Measurements from ENCODE around the gene MCOLN1. TPM values are rescaled to one million over a fixed set of nuclear protein-coding genes. Genes with fewer than 3 reads are reported as not detected.
"Not testable (repeated sequence)": the region's sequence is repeated elsewhere in the genome, so short reads cannot be mapped to it uniquely, and the experiment has no call there.

MCOLN1 gene
- total and polyA plus RNA-seq, 9 donors: 6.1 to 20.4 (median 13.6) TPM

DNA sequence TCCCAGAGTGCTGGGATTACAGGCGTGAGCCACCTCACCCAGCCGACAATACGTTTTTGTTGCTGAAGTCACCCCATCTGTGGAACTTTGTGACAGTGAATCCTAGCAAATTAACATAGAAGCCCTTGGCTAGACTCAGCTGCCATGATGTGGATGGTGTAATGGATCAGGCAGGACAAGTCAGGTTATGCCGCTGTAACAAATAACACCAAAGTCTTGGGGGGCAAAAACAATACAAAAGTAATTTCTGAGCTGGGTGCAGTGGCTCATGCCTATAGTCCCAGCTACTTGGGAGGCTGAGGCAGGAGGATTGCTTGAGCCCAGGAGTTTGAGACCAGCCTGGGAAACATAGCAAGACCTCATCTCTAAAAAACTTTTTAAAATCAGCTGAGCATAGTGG lies 42.4 kb downstream of the MCOLN1 start:
- H3K27me3 ChIP-seq: no peaks in the 10 kb centered on the region
- no peak overlapping the region for H3K27ac ChIP-seq
- DNase-seq: no peak
- H3K36me3 ChIP-seq: no peaks in the 10 kb centered on the region
- no peaks in the 10 kb centered on the region for H3K4me1 ChIP-seq (ENCODE audit: insufficient read depth)
- TF ChIP-seq POLR2A (IDR thresholded peaks at IDR 0.05) (no peak), EP300 (IDR thresholded peaks at IDR 0.05) (no peak)
- TF ChIP-seq, protein P1, sequence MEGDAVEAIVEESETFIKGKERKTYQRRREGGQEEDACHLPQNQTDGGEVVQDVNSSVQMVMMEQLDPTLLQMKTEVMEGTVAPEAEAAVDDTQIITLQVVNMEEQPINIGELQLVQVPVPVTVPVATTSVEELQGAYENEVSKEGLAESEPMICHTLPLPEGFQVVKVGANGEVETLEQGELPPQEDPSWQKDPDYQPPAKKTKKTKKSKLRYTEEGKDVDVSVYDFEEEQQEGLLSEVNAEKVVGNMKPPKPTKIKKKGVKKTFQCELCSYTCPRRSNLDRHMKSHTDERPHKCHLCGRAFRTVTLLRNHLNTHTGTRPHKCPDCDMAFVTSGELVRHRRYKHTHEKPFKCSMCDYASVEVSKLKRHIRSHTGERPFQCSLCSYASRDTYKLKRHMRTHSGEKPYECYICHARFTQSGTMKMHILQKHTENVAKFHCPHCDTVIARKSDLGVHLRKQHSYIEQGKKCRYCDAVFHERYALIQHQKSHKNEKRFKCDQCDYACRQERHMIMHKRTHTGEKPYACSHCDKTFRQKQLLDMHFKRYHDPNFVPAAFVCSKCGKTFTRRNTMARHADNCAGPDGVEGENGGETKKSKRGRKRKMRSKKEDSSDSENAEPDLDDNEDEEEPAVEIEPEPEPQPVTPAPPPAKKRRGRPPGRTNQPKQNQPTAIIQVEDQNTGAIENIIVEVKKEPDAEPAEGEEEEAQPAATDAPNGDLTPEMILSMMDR (IDR thresholded peaks at IDR 0.05): no peak
- no peaks in the 10 kb centered on the region for H3K9me3 ChIP-seq
- no peak overlapping the region for H3K4me3 ChIP-seq
- 88 to 93% (median 92%) methylated on average over 4 of the region's 4 CpGs for WGBS, 3 donors
- intact Hi-C loops (cut with DNase I): loop anchor here in 2 of 4 donors (1.0 to 5.0 kb wide), 2 partner anchors 42 to 232 kb away; no protein-coding TSS in a partner anchor

DNA sequence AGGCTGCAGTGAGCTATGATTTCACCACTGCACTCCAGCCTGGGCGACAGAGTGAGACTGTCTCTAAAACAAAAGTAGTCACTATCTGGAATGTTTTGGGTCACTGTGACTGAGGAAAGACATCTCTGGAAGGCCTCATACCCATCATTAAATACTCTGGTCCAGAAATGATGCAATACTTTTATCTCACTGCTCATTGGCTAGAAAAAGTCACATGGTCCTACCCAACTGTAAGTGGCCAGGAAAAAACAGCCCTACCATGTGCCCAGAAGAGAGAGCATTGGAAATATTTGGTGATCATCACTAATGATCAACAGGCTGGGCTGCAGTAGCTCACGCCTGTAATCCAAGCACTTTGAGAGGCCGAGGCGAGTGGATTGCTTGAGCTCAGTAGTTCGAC lies 42.9 kb downstream of the MCOLN1 start:
- H3K27ac ChIP-seq: no peak overlapping the region
- intact Hi-C loops (cut with DNase I): loop anchor here in 2 of 4 donors (1.0 to 5.0 kb wide), 2 partner anchors 42 to 232 kb away; no protein-coding TSS in a partner anchor

DNA sequence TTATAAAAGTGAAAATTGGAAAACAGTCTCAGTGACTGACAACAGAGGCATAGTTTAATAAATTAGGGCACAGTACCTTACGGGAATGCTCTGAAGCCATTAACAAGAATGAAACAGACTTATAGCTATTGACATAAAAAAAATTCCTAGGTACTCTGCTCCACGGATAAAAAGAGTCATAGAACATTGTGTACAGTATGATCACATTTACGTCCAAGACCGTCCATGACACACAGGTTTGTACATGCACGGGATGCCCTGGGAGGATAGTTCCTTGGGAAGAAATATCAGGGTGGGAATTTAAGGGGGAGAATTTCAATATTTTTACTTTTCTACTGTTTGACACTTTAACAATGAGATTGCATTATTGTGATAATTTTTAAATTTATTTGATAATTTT lies 48.3 kb downstream of the MCOLN1 start:
- intact Hi-C loops (cut with DNase I): loop anchor here in 1 of 4 donors (10.0 kb wide), 1 partner anchor 224 kb away; no protein-coding TSS in a partner anchor
- Histone ChIP-seq H3K4me3 (no peak overlapping the region), H3K9me3 (no peaks in the 10 kb centered on the region), H3K27ac (no peak overlapping the region), H3K4me1 (ENCODE audit: insufficient read depth) (no peaks in the 10 kb centered on the region), H3K27me3 (no peaks in the 10 kb centered on the region), H3K36me3 (no peaks in the 10 kb centered on the region)
- TF ChIP-seq EP300 (IDR thresholded peaks at IDR 0.05) (no peak), POLR2A (IDR thresholded peaks at IDR 0.05) (no peak)
- TF ChIP-seq, protein P1 (IDR thresholded peaks at IDR 0.05): no peak
- 64 to 79% (median 68%) methylated on average over 5 of the region's 5 CpGs for WGBS, 3 donors
- no peak for DNase-seq

More for the DNA sequence above, 42.9 kb downstream of the MCOLN1 start:
- DNase-seq: no peak
- Histone ChIP-seq H3K27me3 (no peaks in the 10 kb centered on the region), H3K36me3 (no peaks in the 10 kb centered on the region), H3K4me3 (no peak overlapping the region), H3K9me3 (no peaks in the 10 kb centered on the region), H3K4me1 (ENCODE audit: insufficient read depth) (no peaks in the 10 kb centered on the region)
- TF ChIP-seq POLR2A (IDR thresholded peaks at IDR 0.05): no peak
- TF ChIP-seq, protein P1 (IDR thresholded peaks at IDR 0.05): no peak
- no peak for TF ChIP-seq EP300 (IDR thresholded peaks at IDR 0.05)
- WGBS, 3 donors: 80 to 87% (median 83%) methylated on average over 5 of the region's 5 CpGs

DNA sequence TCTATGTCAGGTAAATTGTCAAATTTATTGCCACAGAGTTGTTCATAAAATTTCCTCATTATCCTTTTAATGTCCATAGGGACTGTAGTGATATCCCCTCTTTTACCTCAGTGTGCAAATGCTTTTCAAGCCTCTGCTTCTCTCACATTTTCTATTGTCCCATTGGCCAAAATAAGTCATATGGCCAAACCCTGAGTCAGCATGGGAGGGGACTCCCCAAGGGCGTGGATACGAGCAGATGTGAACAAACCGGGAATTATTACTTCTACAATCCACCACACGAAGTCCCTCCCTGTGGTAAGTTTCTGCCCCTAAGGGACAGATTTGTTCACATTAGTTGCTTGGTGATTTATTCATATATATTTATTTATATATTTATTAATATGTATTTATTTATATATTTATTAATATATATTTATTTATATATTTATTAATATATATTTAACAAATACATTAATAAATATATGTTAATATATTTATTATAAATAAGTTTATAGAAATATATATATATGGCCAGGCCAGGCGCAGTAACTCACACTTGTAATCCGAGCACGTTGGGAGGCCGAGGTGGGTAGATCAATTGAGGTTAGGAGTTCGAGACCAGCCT lies 53.1 kb downstream of the MCOLN1 start:
- H3K27me3 ChIP-seq: no peaks in the 10 kb centered on the region
- no peaks in the 10 kb centered on the region for H3K9me3 ChIP-seq
- no peak overlapping the region for H3K4me3 ChIP-seq
- no peak overlapping the region for H3K27ac ChIP-seq
- no peak for DNase-seq
- no peaks in the 10 kb centered on the region for H3K4me1 ChIP-seq (ENCODE audit: insufficient read depth)
- H3K36me3 ChIP-seq: no peaks in the 10 kb centered on the region
- WGBS, 3 donors: 72 to 76% (median 73%) methylated on average over 9 of the region's 9 CpGs
- TF ChIP-seq POLR2A (IDR thresholded peaks at IDR 0.05): no peak
- no peak for TF ChIP-seq EP300 (IDR thresholded peaks at IDR 0.05)
- TF ChIP-seq, protein P1 (IDR thresholded peaks at IDR 0.05): no peak
- intact Hi-C loops (cut with DNase I): loop anchor here in 1 of 4 donors (10.0 kb wide), 1 partner anchor 219 kb away; no protein-coding TSS in a partner anchor

DNA sequence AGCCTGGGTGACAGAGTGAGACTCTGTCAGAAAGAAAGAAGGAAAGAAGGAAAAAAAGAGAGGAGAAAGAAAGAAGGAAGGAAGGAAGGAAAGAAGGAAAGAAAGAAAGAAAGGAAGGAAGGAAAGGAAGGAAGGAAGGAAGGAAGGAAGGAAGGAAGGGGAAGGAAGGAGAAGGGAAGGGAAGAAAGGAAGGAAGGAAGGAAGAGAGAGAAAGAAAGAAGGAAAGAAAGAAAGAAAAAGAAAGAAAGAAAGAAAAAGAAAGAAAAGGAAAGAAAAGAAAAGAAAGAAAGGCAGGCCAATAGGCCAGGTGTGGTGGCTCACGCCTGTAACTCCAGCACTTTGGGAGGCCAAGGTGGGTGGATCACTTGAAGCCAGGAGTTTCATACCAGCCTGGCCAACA lies 55.0 kb downstream of the MCOLN1 start:
- WGBS, 3 donors: 89 to 95% (median 94%) methylated on average over 1 of the region's 1 CpG
- intact Hi-C loops (cut with DNase I): loop anchor here in 1 of 4 donors (10.0 kb wide), 1 partner anchor 217 kb away; no protein-coding TSS in a partner anchor

More for the DNA sequence above, 55.0 kb downstream of the MCOLN1 start:
- not testable (repeated sequence) for H3K9me3 ChIP-seq; H3K27ac ChIP-seq; H3K4me3 ChIP-seq; H3K4me1 ChIP-seq (ENCODE audit: insufficient read depth); DNase-seq; H3K27me3 ChIP-seq; H3K36me3 ChIP-seq

All from ovary (tissue), 9 donors.